Ureter (tissue), 1 donor: ENCODE data around the gene TNIP1. TPM values are rescaled to one million over a fixed set of nuclear protein-coding genes. Genes with fewer than 3 reads are reported as not detected.

Experiments used
- DNase-seq: peaks from one replicate; pipeline ENCODE4 v3.0.0-alpha.2; 2020; ENCODE audit warnings: low spot score
- total RNA-seq: library from RNA; stranded (reverse); gene quantifications from one replicate; pipeline ENCODE4 v1.2.4, GENCODE V29; 2023
- donor health status: DM: yes; HTN: yes; CAD: no.

TNIP1 gene
- total RNA-seq, 1 donor from 2014 or later: 75.4 TPM

- no peak for DNase-seq
These were observed 24.7 kb upstream of the TNIP1 start for GRCh38 chr5:151105561-151105960.

- peak; percentile 84 for DNase-seq
These were observed 24.0 kb upstream of the TNIP1 start for GRCh38 chr5:151104795-151105194.

- DNase-seq: no peak
These were observed 20.9 kb upstream of the TNIP1 start for GRCh38 chr5:151101746-151102145.

- no peak for DNase-seq
These were observed 20.3 kb upstream of the TNIP1 start for GRCh38 chr5:151101151-151101550.

- no peak for DNase-seq
These were observed 19.8 kb upstream of the TNIP1 start for GRCh38 chr5:151100681-151101080.

- no peak for DNase-seq
These were observed 17.9 kb upstream of the TNIP1 start for GRCh38 chr5:151098768-151099121.

- DNase-seq: no peak
These were observed 17.3 kb upstream of the TNIP1 start for GRCh38 chr5:151097820-151098767.

GRCh38 chr5:151097061-151097460, 16.2 kb upstream of the TNIP1 start:
- no peak for DNase-seq

- no peak for DNase-seq
These were observed 15.2 kb upstream of the TNIP1 start for GRCh38 chr5:151096001-151096373.

- DNase-seq: no peak
These were observed 14.6 kb upstream of the TNIP1 start for GRCh38 chr5:151095341-151096000.

- no peak for DNase-seq
These were observed 14.0 kb upstream of the TNIP1 start for GRCh38 chr5:151094852-151095245.

- DNase-seq: no peak
These were observed 13.4 kb upstream of the TNIP1 start for GRCh38 chr5:151094030-151094851.

- no peak for DNase-seq
These were observed 12.6 kb upstream of the TNIP1 start for GRCh38 chr5:151093476-151093889.

GRCh38 chr5:151092762-151093161, 11.9 kb upstream of the TNIP1 start:
- DNase-seq: no peak

- DNase-seq: no peak
These were observed 8.9 kb upstream of the TNIP1 start for GRCh38 chr5:151089726-151090125.

- DNase-seq: no peak
These were observed 8.2 kb upstream of the TNIP1 start for GRCh38 chr5:151088986-151089385.

- DNase-seq: no peak
These were observed 6.7 kb upstream of the TNIP1 start for GRCh38 chr5:151087486-151087885.

GRCh38 chr5:151086905-151087360, 6.1 kb upstream of the TNIP1 start:
- DNase-seq: no peak

- DNase-seq: no peak
These were observed 5.5 kb upstream of the TNIP1 start for GRCh38 chr5:151086192-151086869.

GRCh38 chr5:151085517-151086041, 4.7 kb upstream of the TNIP1 start:
- DNase-seq: no peak

- DNase-seq: no peak
These were observed 3.5 kb upstream of the TNIP1 start for GRCh38 chr5:151084363-151084762.
